Body of pancreas (tissue), 4 donors: ENCODE results near the gene MED16.

ENCODE experiments used
- POLR2A ChIP-seq, 3 donors: fragments of 450-650 bp; IDR thresholded peaks; one replicate each; pipeline ENCODE4 v1.6.1; 2016; ENCODE audit warnings: antibody characterized with exemption in 3 of 3, mild to moderate bottlenecking in 2 of 3
- TF ChIP-seq, protein P1 (sequence below), 7 experiments: fragments of 450-650 bp in 4 of 7; fragments of 200-600 bp in 3 of 7; sonication (generic) in 3 of 7; IDR thresholded peaks; one replicate each; pipeline ENCODE4 v1.5.1; 2016 to 2019; ENCODE audit warnings: antibody characterized with exemption in 7 of 7

GRCh38 chr19:913080-913748, 20.2 kb upstream of the MED16 start, which contains the start of gene R3HDM4:
- TF ChIP-seq, protein P1, sequence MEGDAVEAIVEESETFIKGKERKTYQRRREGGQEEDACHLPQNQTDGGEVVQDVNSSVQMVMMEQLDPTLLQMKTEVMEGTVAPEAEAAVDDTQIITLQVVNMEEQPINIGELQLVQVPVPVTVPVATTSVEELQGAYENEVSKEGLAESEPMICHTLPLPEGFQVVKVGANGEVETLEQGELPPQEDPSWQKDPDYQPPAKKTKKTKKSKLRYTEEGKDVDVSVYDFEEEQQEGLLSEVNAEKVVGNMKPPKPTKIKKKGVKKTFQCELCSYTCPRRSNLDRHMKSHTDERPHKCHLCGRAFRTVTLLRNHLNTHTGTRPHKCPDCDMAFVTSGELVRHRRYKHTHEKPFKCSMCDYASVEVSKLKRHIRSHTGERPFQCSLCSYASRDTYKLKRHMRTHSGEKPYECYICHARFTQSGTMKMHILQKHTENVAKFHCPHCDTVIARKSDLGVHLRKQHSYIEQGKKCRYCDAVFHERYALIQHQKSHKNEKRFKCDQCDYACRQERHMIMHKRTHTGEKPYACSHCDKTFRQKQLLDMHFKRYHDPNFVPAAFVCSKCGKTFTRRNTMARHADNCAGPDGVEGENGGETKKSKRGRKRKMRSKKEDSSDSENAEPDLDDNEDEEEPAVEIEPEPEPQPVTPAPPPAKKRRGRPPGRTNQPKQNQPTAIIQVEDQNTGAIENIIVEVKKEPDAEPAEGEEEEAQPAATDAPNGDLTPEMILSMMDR (IDR thresholded peaks at IDR 0.05) = no peak
- TF ChIP-seq POLR2A (IDR thresholded peaks at IDR 0.05) = peak; percentile 13 to 64 (median 47)
